HepG2 (cell line): ENCODE data around the gene ANAPC2. TPM values are rescaled to one million over a fixed set of nuclear protein-coding genes. Genes with fewer than 3 reads are reported as not detected.

Experiments used
- AKAP8 ChIP-seq: sonication (generic); formaldehyde crosslinking; IDR thresholded peaks from 2 replicates; pipeline ENCODE4 v1.5.1; 2020; ENCODE audit warnings: mild to moderate bottlenecking, missing genetic modification reagents
- ARHGAP35 ChIP-seq: sonication (generic); formaldehyde crosslinking; IDR thresholded peaks from 2 replicates; pipeline ENCODE4 v1.9.0; 2022; ENCODE audit warnings: mild to moderate bottlenecking, inconsistent platforms, moderate library complexity, missing genetic modification reagents, borderline replicate concordance
- ARNT2 ChIP-seq: sonication (generic); formaldehyde crosslinking; IDR thresholded peaks from 2 replicates; pipeline ENCODE4 v1.8.0; 2022; ENCODE audit warnings: mild to moderate bottlenecking, low read depth, missing genetic modification reagents, moderate library complexity
- FOXP4 ChIP-seq: sonication (generic); formaldehyde crosslinking; IDR thresholded peaks from 2 replicates; pipeline ENCODE4 v1.4.0; 2020; ENCODE audit warnings: missing genetic modification reagents
- JARID2 ChIP-seq: sonication (generic); formaldehyde crosslinking; IDR thresholded peaks from 2 replicates; pipeline ENCODE4 v1.8.1; 2023; ENCODE audit warnings: missing genetic modification reagents, inconsistent platforms; ENCODE audit not compliant: insufficient replicate concordance
- KLF9 ChIP-seq: IDR thresholded peaks from 2 replicates; pipeline ENCODE4 v1.6.1; 2016; ENCODE audit warnings: low read depth
- MXD3 ChIP-seq: IDR thresholded peaks from 2 replicates; pipeline ENCODE4 v1.6.1; 2016; ENCODE audit warnings: mild to moderate bottlenecking, missing biosample characterization, missing genetic modification reagents
- NPAS2 ChIP-seq: sonication (generic); formaldehyde crosslinking; IDR thresholded peaks from 2 replicates; pipeline ENCODE4 v1.8.0; 2022; ENCODE audit warnings: mild to moderate bottlenecking, missing genetic modification reagents, borderline replicate concordance
- NR1H2 ChIP-seq: sonication (generic); formaldehyde crosslinking; IDR thresholded peaks from 2 replicates; pipeline ENCODE4 v1.8.1; 2022; ENCODE audit warnings: low read depth, missing genetic modification reagents, borderline replicate concordance
- NR2C2 ChIP-seq: sonication (generic); formaldehyde crosslinking; IDR thresholded peaks from 2 replicates; pipeline ENCODE4 v1.4.0; 2020; ENCODE audit warnings: missing genetic modification reagents, mild to moderate bottlenecking, moderate library complexity, borderline replicate concordance
- POLR2AphosphoS2 ChIP-seq: IDR thresholded peaks from 2 replicates; pipeline ENCODE4 v1.6.1; 2011; ENCODE audit warnings: low read depth, low read length, improper control_type of control experiment
- SOX6 ChIP-seq, 2 experiments: fragments of 450-650 bp in 1 of 2; sonication (generic) in 1 of 2; formaldehyde crosslinking in 1 of 2; IDR thresholded peaks; 2 replicates each; pipeline versions ENCODE4 v1.4.0 to v1.6.1; 2017 to 2020; ENCODE audit warnings: antibody characterized with exemption in 1 of 2, mild to moderate bottlenecking in 1 of 2, missing genetic modification reagents in 1 of 2
- SP4 ChIP-seq: sonication (generic); formaldehyde crosslinking; IDR thresholded peaks from 2 replicates; pipeline ENCODE4 v1.8.1; 2023; ENCODE audit warnings: mild to moderate bottlenecking, missing genetic modification reagents
- SP5 ChIP-seq: IDR thresholded peaks from 2 replicates; pipeline ENCODE4 v1.6.1; 2016; ENCODE audit warnings: low read depth, borderline replicate concordance
- TFAP4 ChIP-seq: sonication (generic); IDR thresholded peaks from 2 replicates; pipeline ENCODE4 v1.6.1; 2016; ENCODE audit warnings: low read depth, borderline replicate concordance
- WIZ ChIP-seq: sonication (generic); formaldehyde crosslinking; IDR thresholded peaks from 2 replicates; pipeline ENCODE4 v1.5.1; 2020; ENCODE audit warnings: mild to moderate bottlenecking, missing genetic modification reagents
- ZBTB21 ChIP-seq: sonication (generic); formaldehyde crosslinking; IDR thresholded peaks from 2 replicates; pipeline ENCODE4 v1.4.0; 2020; ENCODE audit warnings: missing genetic modification reagents
- ZFP41 ChIP-seq: sonication (generic); formaldehyde crosslinking; IDR thresholded peaks from 2 replicates; pipeline ENCODE4 v1.4.0; 2020; ENCODE audit warnings: mild to moderate bottlenecking, missing genetic modification reagents, borderline replicate concordance
- ZFY ChIP-seq: sonication (generic); formaldehyde crosslinking; IDR thresholded peaks from 2 replicates; pipeline ENCODE4 v1.4.0; 2020; ENCODE audit warnings: missing genetic modification reagents
- ZGPAT ChIP-seq: IDR thresholded peaks from 2 replicates; pipeline ENCODE4 v1.6.1; 2016; ENCODE audit warnings: mild to moderate bottlenecking
- ZNF331 ChIP-seq: sonication (generic); formaldehyde crosslinking; IDR thresholded peaks from 2 replicates; pipeline ENCODE4 v1.4.0; 2020; ENCODE audit warnings: missing genetic modification reagents
- ZNF547 ChIP-seq: sonication (generic); formaldehyde crosslinking; IDR thresholded peaks from 2 replicates; pipeline ENCODE4 v1.5.1; 2020; ENCODE audit warnings: mild to moderate bottlenecking, missing genetic modification reagents
- ZNF556 ChIP-seq: sonication (generic); formaldehyde crosslinking; IDR thresholded peaks from 2 replicates; pipeline ENCODE4 v1.4.0; 2020; ENCODE audit warnings: mild to moderate bottlenecking, missing genetic modification reagents, borderline replicate concordance
- ZNF644 ChIP-seq: IDR thresholded peaks from 2 replicates; pipeline ENCODE4 v1.6.1; 2016; ENCODE audit warnings: low read depth
- ZNF775 ChIP-seq: sonication (generic); formaldehyde crosslinking; IDR thresholded peaks from 2 replicates; pipeline ENCODE4 v1.4.0; 2020; ENCODE audit warnings: missing genetic modification reagents, mild to moderate bottlenecking, moderate library complexity, borderline replicate concordance
- ZSCAN21 ChIP-seq: sonication (generic); formaldehyde crosslinking; IDR thresholded peaks from 2 replicates; pipeline ENCODE4 v1.8.0; 2022; ENCODE audit warnings: mild to moderate bottlenecking, missing genetic modification reagents, moderate library complexity, borderline replicate concordance
- polyA plus RNA-seq, 8 experiments: library from polyadenylated mRNA; depleted of rRNA in 3 of 8; stranded (reverse) in 7 of 8; unstranded in 1 of 8; fragments of >200 nt; fragmentation: Illumina TruSeq in 4 of 8; extraction: Trizol in 4 of 8; gene quantifications; 2 replicates each; pipeline versions ENCODE4 v1.2.1 to v1.2.3, GENCODE V29; 2011 to 2016; ENCODE audit warnings: low read depth in 4 of 8, missing spikeins in 1 of 8, mixed read lengths in 1 of 8; ENCODE audit not compliant: insufficient read depth in 1 of 8
- total RNA-seq, 5 experiments: library from RNA; depleted of rRNA; stranded (reverse); fragments of >200 nt; fragmentation: Illumina TruSeq; extraction: Trizol; gene quantifications; 2 replicates each; pipeline ENCODE4 v1.2.3, GENCODE V29; 2016; ENCODE audit warnings: low read depth in 1 of 5

ANAPC2 gene
- total and polyA plus RNA-seq, 2 of the 13 experiments (the other 11 are each of a cell fraction or from before 2014, with no cell fraction given) = 12.3 to 15.4 TPM

- TF ChIP-seq MXD3 (no peak; the same call in 1 of the 2 replicates), ZFP41 (CRISPR knock-in tag) (no peak), KLF9 (no peak), ZNF775 (no peak), ZBTB21 (CRISPR knock-in tag) (no peak), ARHGAP35 (CRISPR knock-in tag) (no peak), FOXP4 (0 out of 2 replicates have a peak, but pooled peaks have one; percentile 11), AKAP8 (CRISPR knock-in tag) (no peak), NR2C2 (no peak), ZGPAT (CRISPR knock-in tag) (no peak), POLR2AphosphoS2 (no peak), SP4 (CRISPR knock-in tag) (no peak), ZNF556 (CRISPR knock-in tag) (no peak), SOX6 (IDR thresholded peaks at IDR 0.05) (no peak), SOX6 (CRISPR knock-in tag; IDR thresholded peaks at IDR 0.05) (no peak), SP5 (CRISPR knock-in tag) (peak; percentile 28; the same call in 1 of the 2 replicates), ZFY (CRISPR knock-in tag) (no peak), ZNF644 (CRISPR knock-in tag) (no peak), WIZ (CRISPR knock-in tag) (no peak), NPAS2 (CRISPR knock-in tag) (no peak), JARID2 (CRISPR knock-in tag) (no peak), ZNF331 (CRISPR knock-in tag) (0 out of 2 replicates have a peak, but pooled peaks have one; percentile 18), ARNT2 (CRISPR knock-in tag) (peak; percentile 16; the same call in 1 of the 2 replicates), NR1H2 (CRISPR knock-in tag) (no peak), ZSCAN21 (CRISPR knock-in tag) (peak; percentile 29; the same call in 1 of the 2 replicates), ZNF547 (CRISPR knock-in tag) (no peak; the same call in none of the 2 replicates), TFAP4 (no peak)
These were observed 47.3 kb upstream of the ANAPC2 start (continued) for GRCh38 chr9:137235424-137236237.
